Measurements from ENCODE around the gene HOXA6. TPM values are rescaled to one million over a fixed set of nuclear protein-coding genes. Genes with fewer than 3 reads are reported as not detected.

The HOXA6 gene
- total RNA-seq, 1 experiment from 2014 or later, result 12.7 TPM

DNA sequence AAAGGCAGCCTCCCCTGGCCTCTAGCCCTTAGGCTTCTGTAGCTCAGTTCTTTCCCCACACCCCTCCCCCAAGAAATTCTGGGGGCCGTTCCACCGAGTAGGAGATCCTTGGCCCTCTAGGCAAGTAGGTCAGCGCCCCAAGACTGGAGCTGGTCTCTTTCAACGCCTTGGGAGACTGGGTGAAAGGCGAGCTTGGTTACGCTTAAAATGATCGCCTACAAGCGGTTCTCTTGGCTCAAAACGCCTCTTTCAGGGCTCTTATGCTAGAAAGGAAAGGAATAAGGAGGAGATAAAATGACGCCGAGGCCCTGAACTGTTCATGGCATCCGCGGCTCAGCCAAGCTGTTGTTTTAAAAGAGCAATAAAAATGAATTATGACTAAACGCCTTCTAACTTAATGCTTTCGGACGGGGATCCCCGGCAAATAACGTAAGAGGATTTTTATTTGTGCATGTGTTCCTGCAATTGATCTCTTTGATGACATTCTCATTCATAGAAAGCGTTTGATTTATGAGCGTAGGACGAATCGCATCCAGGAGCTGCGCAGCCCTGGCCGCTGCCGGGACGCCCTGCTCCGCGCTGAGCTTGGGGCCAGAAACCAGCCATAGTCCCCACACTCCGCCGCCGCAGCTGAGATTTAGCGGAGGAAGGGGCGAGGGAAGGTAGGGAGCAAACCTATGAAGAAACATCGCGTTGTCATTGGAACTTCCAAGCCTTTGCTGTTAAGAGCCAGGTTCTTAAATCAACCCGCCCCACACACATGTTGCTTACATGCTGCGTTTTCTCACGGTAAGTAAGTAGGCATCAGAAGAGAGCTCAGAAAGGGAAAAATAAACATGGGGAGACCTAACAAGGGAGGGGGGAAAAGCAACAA is 48.8 kb downstream of the HOXA6 start:
- H3K79me2 ChIP-seq (ENCODE audit: insufficient read depth, low read length), result peaks cover 25% of the 10 kb centered on the region
- CTCF ChIA-PET, result no interaction called here
- H3K9me2 ChIP-seq (ENCODE audit: insufficient read depth), result no peaks in the 10 kb centered on the region
- DNase-seq (ENCODE audit: low read depth, low spot score) (no peak), ATAC-seq (no peak)
- H3K9me3 ChIP-seq (ENCODE audit: control insufficient read depth in 1 of 2, insufficient read depth in 1 of 2, low read depth in 1 of 2, low read length in 2 of 2), result no peaks in the 10 kb centered on the region
- no peak overlapping the region for H3K4me3 ChIP-seq (replicated peaks in 1 of 2; ENCODE audit: low read depth in 1 of 2, low read length in 2 of 2)
- H3K4me2 ChIP-seq (ENCODE audit: low read length), result no peak overlapping the region
- H2AFZ ChIP-seq (ENCODE audit: low read depth, low read length, poor library complexity, severe bottlenecking), result no peak overlapping the region
- TF ChIP-seq SRF (IDR thresholded peaks at IDR 0.05; ENCODE audit: low read depth), result no peak
- TF ChIP-seq RAD21 (IDR thresholded peaks at IDR 0.05; ENCODE audit: low read depth), result no peak
- TF ChIP-seq FOSL1 (IDR thresholded peaks at IDR 0.05; ENCODE audit: low read depth), result no peak
- no peak for TF ChIP-seq CEBPB (IDR thresholded peaks at IDR 0.05; ENCODE audit: low read depth)
- TF ChIP-seq, protein P1, sequence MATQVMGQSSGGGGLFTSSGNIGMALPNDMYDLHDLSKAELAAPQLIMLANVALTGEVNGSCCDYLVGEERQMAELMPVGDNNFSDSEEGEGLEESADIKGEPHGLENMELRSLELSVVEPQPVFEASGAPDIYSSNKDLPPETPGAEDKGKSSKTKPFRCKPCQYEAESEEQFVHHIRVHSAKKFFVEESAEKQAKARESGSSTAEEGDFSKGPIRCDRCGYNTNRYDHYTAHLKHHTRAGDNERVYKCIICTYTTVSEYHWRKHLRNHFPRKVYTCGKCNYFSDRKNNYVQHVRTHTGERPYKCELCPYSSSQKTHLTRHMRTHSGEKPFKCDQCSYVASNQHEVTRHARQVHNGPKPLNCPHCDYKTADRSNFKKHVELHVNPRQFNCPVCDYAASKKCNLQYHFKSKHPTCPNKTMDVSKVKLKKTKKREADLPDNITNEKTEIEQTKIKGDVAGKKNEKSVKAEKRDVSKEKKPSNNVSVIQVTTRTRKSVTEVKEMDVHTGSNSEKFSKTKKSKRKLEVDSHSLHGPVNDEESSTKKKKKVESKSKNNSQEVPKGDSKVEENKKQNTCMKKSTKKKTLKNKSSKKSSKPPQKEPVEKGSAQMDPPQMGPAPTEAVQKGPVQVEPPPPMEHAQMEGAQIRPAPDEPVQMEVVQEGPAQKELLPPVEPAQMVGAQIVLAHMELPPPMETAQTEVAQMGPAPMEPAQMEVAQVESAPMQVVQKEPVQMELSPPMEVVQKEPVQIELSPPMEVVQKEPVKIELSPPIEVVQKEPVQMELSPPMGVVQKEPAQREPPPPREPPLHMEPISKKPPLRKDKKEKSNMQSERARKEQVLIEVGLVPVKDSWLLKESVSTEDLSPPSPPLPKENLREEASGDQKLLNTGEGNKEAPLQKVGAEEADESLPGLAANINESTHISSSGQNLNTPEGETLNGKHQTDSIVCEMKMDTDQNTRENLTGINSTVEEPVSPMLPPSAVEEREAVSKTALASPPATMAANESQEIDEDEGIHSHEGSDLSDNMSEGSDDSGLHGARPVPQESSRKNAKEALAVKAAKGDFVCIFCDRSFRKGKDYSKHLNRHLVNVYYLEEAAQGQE (IDR thresholded peaks at IDR 0.05; ENCODE audit: low read depth), result no peak
- no peak for TF ChIP-seq ZFX (IDR thresholded peaks at IDR 0.05)
- no peak for TF ChIP-seq CBX3 (IDR thresholded peaks at IDR 0.05; ENCODE audit: low read depth)
- TF ChIP-seq POLR2A (IDR thresholded peaks at IDR 0.05; ENCODE audit: borderline replicate concordance, extremely low read depth, insufficient read depth, insufficient read length), result no peak
- TF ChIP-seq EZH2phosphoT487 (IDR thresholded peaks at IDR 0.05; ENCODE audit: borderline replicate concordance), result no peak
- no peak for TF ChIP-seq EZH2 (IDR thresholded peaks at IDR 0.05)
- TF ChIP-seq YY1 (IDR thresholded peaks at IDR 0.05; ENCODE audit: extremely low read depth, insufficient replicate concordance, low read depth, low read length), result no peak
- no peak for TF ChIP-seq SP1 (IDR thresholded peaks at IDR 0.05; ENCODE audit: low read depth)
- no peak for TF ChIP-seq SIN3A (IDR thresholded peaks at IDR 0.05; ENCODE audit: low read depth)
- TF ChIP-seq, protein P2, sequence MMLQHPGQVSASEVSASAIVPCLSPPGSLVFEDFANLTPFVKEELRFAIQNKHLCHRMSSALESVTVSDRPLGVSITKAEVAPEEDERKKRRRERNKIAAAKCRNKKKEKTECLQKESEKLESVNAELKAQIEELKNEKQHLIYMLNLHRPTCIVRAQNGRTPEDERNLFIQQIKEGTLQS (IDR thresholded peaks at IDR 0.05), result no peak
- no peak for TF ChIP-seq TCF7L2 (IDR thresholded peaks at IDR 0.05; ENCODE audit: borderline replicate concordance, extremely low read depth, insufficient read depth, insufficient read length)
- TF ChIP-seq, protein P3, sequence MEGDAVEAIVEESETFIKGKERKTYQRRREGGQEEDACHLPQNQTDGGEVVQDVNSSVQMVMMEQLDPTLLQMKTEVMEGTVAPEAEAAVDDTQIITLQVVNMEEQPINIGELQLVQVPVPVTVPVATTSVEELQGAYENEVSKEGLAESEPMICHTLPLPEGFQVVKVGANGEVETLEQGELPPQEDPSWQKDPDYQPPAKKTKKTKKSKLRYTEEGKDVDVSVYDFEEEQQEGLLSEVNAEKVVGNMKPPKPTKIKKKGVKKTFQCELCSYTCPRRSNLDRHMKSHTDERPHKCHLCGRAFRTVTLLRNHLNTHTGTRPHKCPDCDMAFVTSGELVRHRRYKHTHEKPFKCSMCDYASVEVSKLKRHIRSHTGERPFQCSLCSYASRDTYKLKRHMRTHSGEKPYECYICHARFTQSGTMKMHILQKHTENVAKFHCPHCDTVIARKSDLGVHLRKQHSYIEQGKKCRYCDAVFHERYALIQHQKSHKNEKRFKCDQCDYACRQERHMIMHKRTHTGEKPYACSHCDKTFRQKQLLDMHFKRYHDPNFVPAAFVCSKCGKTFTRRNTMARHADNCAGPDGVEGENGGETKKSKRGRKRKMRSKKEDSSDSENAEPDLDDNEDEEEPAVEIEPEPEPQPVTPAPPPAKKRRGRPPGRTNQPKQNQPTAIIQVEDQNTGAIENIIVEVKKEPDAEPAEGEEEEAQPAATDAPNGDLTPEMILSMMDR (IDR thresholded peaks at IDR 0.05 in 2 of 3, conservative IDR thresholded peaks at IDR 0.05 in 1 of 3; ENCODE audit: borderline replicate concordance in 1 of 3, insufficient read depth in 1 of 3, low read depth in 2 of 3, low read length in 2 of 3), result no peak
- TSS peak; percentile 11 for BruUV-seq (replicated peaks)
- intact Hi-C loops (cut with micrococcal nuclease), result no loop called here
- H3K27ac ChIP-seq (ENCODE audit: low read depth, low read length), result no peak overlapping the region
- no peaks in the 10 kb centered on the region for H3K36me3 ChIP-seq (ENCODE audit: control insufficient read depth in 1 of 2, insufficient read depth in 2 of 2, low read length in 2 of 2)
- RAD21 ChIA-PET (ENCODE audit: low non-redundant PET in 1 of 2, low total read pairs in 2 of 2, uncharacterized antibody in 2 of 2, unreplicated experiment in 2 of 2), result no interaction called here
- no peaks in the 10 kb centered on the region for H3K27me3 ChIP-seq (ENCODE audit: insufficient read depth, low read length)
- H4K20me1 ChIP-seq (ENCODE audit: insufficient read depth), result no peaks in the 10 kb centered on the region
- H3K4me1 ChIP-seq (ENCODE audit: control insufficient read depth in 1 of 2, insufficient read depth in 2 of 2, low read length in 2 of 2), result peaks cover 10 to 19% of the 10 kb centered on the region in 2 experiments; a peak in 3 of 4 replicates
- POLR2A ChIA-PET, result interaction anchor here (1.2 to 1.6 kb wide), 2 partner anchors 8 to 15 kb away, joined by 3 to 6 read pairs; no protein-coding TSS in a partner anchor
- no peak overlapping the region for H3K9ac ChIP-seq (ENCODE audit: low read length)

Data from HCT116 (cell line).